HEK293 (cell line): Measurements from ENCODE around the gene APOB.

Experiments used
- CTCF ChIA-PET: fragments of 350-600 bp; formaldehyde crosslinking; extraction: SDS; loops from one replicate; lab custom pipeline; 2021; ENCODE audit warnings: antibody characterized with exemption; lab: Yijun Ruan, JAX
- POLR2A ChIA-PET: fragments of 300-600 bp; formaldehyde crosslinking; extraction: SDS; loops from one replicate; lab custom pipeline; 2020; ENCODE audit warnings: antibody characterized with exemption, inconsistent platforms; lab: Yijun Ruan, JAX
- H3K27ac ChIP-seq: fragments of 200-500 bp; sonication (Bioruptor generic); 2 replicates; pipeline ENCODE4 v1.5.1; 2014; ENCODE audit warnings: low read depth, low read length, control low read depth, inconsistent platforms; ENCODE audit errors: extremely low read depth
- H3K36me3 ChIP-seq, 2 experiments: fragments of 200-500 bp in 1 of 2; sonication (Bioruptor generic) in 1 of 2; 1 replicate in 1 of 2; 2 replicates in 1 of 2; pipeline ENCODE4 v1.5.1; 2014 to 2017; ENCODE audit warnings: inconsistent platforms in 2 of 2, low read length in 2 of 2; ENCODE audit not compliant: control insufficient read depth in 2 of 2, insufficient read depth in 1 of 2
- H3K4me1 ChIP-seq: fragments of 200-500 bp; sonication (Bioruptor generic); 2 replicates; pipeline ENCODE4 v1.5.1; 2014; ENCODE audit warnings: mild to moderate bottlenecking, low read length, inconsistent platforms; ENCODE audit not compliant: control insufficient read depth, insufficient read depth
- H3K4me3 ChIP-seq: 2 replicates; pipeline ENCODE4 v1.5.1; 2011; ENCODE audit warnings: low read depth, mild to moderate bottlenecking, control low read depth, low read length, moderate library complexity
- H3K9me3 ChIP-seq: fragments of 200-500 bp; sonication (Bioruptor generic); 2 replicates; pipeline ENCODE4 v1.5.1; 2014; ENCODE audit warnings: low read depth, low read length, inconsistent platforms; ENCODE audit not compliant: control insufficient read depth, insufficient read depth
- KLF16 ChIP-seq: fragments of 450-650 bp; formaldehyde crosslinking; IDR thresholded peaks from 2 replicates; pipeline ENCODE4 v1.5.1; 2017; ENCODE audit warnings: missing biosample characterization, missing genetic modification characterization
- KLF7 ChIP-seq: fragments of 450-650 bp; formaldehyde crosslinking; IDR thresholded peaks from 2 replicates; pipeline ENCODE4 v1.5.1; 2016; ENCODE audit warnings: missing biosample characterization, missing genetic modification characterization, borderline replicate concordance
- SP2 ChIP-seq: fragments of 450-650 bp; formaldehyde crosslinking; IDR thresholded peaks from 2 replicates; pipeline ENCODE4 v1.5.1; 2016; ENCODE audit warnings: missing biosample characterization, missing genetic modification characterization
- ZBTB17 ChIP-seq: fragments of 450-650 bp; formaldehyde crosslinking; IDR thresholded peaks from 2 replicates; pipeline ENCODE4 v1.5.1; 2016; ENCODE audit warnings: missing biosample characterization, missing genetic modification characterization
- ZBTB20 ChIP-seq: fragments of 450-650 bp; formaldehyde crosslinking; IDR thresholded peaks from 2 replicates; pipeline ENCODE4 v1.5.1; 2016; ENCODE audit warnings: missing biosample characterization, missing genetic modification characterization
- ZFP69B ChIP-seq: fragments of 450-650 bp; formaldehyde crosslinking; IDR thresholded peaks from 2 replicates; pipeline ENCODE4 v1.5.1; 2016; ENCODE audit warnings: missing biosample characterization, missing genetic modification characterization
- ZIC2 ChIP-seq: fragments of 450-650 bp; formaldehyde crosslinking; IDR thresholded peaks from 2 replicates; pipeline ENCODE4 v1.5.1; 2016; ENCODE audit warnings: missing biosample characterization, missing genetic modification characterization
- ZNF112 ChIP-seq: fragments of 450-650 bp; formaldehyde crosslinking; IDR thresholded peaks from 2 replicates; pipeline ENCODE4 v1.5.0; 2017; ENCODE audit warnings: missing biosample characterization, missing genetic modification characterization
- ZNF132 ChIP-seq: fragments of 450-650 bp; formaldehyde crosslinking; IDR thresholded peaks from 2 replicates; pipeline ENCODE4 v1.5.1; 2017; ENCODE audit warnings: missing biosample characterization, missing genetic modification characterization, borderline replicate concordance
- ZNF202 ChIP-seq: fragments of 450-650 bp; formaldehyde crosslinking; IDR thresholded peaks from 2 replicates; pipeline ENCODE4 v1.5.1; 2016; ENCODE audit warnings: missing biosample characterization, missing genetic modification characterization, borderline replicate concordance
- ZNF211 ChIP-seq: fragments of 450-650 bp; formaldehyde crosslinking; IDR thresholded peaks from 2 replicates; pipeline ENCODE4 v1.5.1; 2016; ENCODE audit warnings: low read depth, missing biosample characterization, missing genetic modification characterization
- ZNF274 ChIP-seq, 2 experiments: fragments of 200-500 bp in 1 of 2; fragments of 450-650 bp in 1 of 2; sonication (Bioruptor generic) in 1 of 2; formaldehyde crosslinking in 1 of 2; IDR thresholded peaks; 2 replicates each; pipeline versions ENCODE4 v1.5.1 to v1.6.1; 2014 to 2016; ENCODE audit warnings: borderline replicate concordance in 1 of 2, inconsistent platforms in 1 of 2, low read length in 1 of 2, missing biosample characterization in 1 of 2, missing genetic modification characterization in 1 of 2
- ZNF394 ChIP-seq: fragments of 450-650 bp; formaldehyde crosslinking; IDR thresholded peaks from 2 replicates; pipeline ENCODE4 v1.5.1; 2016; ENCODE audit warnings: missing biosample characterization, missing genetic modification characterization, mild to moderate bottlenecking, moderate library complexity, borderline replicate concordance
- ZNF513 ChIP-seq: fragments of 450-650 bp; IDR thresholded peaks from 2 replicates; pipeline ENCODE4 v1.5.1; 2018; ENCODE audit warnings: missing biosample characterization, missing genetic modification characterization
- ZNF548 ChIP-seq: fragments of 450-650 bp; formaldehyde crosslinking; IDR thresholded peaks from 2 replicates; pipeline ENCODE4 v1.5.1; 2016; ENCODE audit warnings: missing biosample characterization, missing genetic modification characterization
- ZNF558 ChIP-seq: fragments of 450-650 bp; formaldehyde crosslinking; IDR thresholded peaks from 2 replicates; pipeline ENCODE4 v1.5.1; 2016; ENCODE audit warnings: missing biosample characterization, missing genetic modification characterization
- ZNF561 ChIP-seq: fragments of 450-650 bp; IDR thresholded peaks from 2 replicates; pipeline ENCODE4 v1.5.1; 2018; ENCODE audit warnings: missing biosample characterization, missing genetic modification characterization, borderline replicate concordance
- ZNF571 ChIP-seq: fragments of 450-650 bp; formaldehyde crosslinking; IDR thresholded peaks from 2 replicates; pipeline ENCODE4 v1.5.0; 2017; ENCODE audit warnings: missing biosample characterization, missing genetic modification characterization
- ZNF621 ChIP-seq: fragments of 450-650 bp; formaldehyde crosslinking; IDR thresholded peaks from 2 replicates; pipeline ENCODE4 v1.5.1; 2017; ENCODE audit warnings: missing biosample characterization, missing genetic modification characterization
- ZNF645 ChIP-seq: fragments of 450-650 bp; formaldehyde crosslinking; IDR thresholded peaks from 2 replicates; pipeline ENCODE4; 2016; ENCODE audit warnings: missing biosample characterization, missing genetic modification characterization
- ZNF660 ChIP-seq: fragments of 450-650 bp; IDR thresholded peaks from 2 replicates; pipeline ENCODE4 v1.5.1; 2018; ENCODE audit warnings: missing biosample characterization, mild to moderate bottlenecking, missing genetic modification characterization
- ZNF692 ChIP-seq: fragments of 450-650 bp; formaldehyde crosslinking; IDR thresholded peaks from 2 replicates; pipeline ENCODE4 v1.5.1; 2016; ENCODE audit warnings: missing biosample characterization, missing genetic modification characterization
- ZNF701 ChIP-seq: fragments of 450-650 bp; formaldehyde crosslinking; IDR thresholded peaks from 2 replicates; pipeline ENCODE4 v1.5.1; 2016; ENCODE audit warnings: missing biosample characterization, missing genetic modification characterization
- TF ChIP-seq, protein P1 (sequence below): fragments of 450-650 bp; formaldehyde crosslinking; IDR thresholded peaks from 2 replicates; pipeline ENCODE4 v1.5.1; 2016; ENCODE audit warnings: missing biosample characterization, missing genetic modification characterization

The APOB gene

GRCh38 chr2:21020668-21021288 lies 23.1 kb downstream of the APOB start (continued):
- TF ChIP-seq ZNF692 (tag by site-specific recombination) (no peak), SP2 (tag by site-specific recombination) (no peak), KLF16 (no peak), ZNF548 (tag by site-specific recombination) (no peak)
- TF ChIP-seq, protein P1, sequence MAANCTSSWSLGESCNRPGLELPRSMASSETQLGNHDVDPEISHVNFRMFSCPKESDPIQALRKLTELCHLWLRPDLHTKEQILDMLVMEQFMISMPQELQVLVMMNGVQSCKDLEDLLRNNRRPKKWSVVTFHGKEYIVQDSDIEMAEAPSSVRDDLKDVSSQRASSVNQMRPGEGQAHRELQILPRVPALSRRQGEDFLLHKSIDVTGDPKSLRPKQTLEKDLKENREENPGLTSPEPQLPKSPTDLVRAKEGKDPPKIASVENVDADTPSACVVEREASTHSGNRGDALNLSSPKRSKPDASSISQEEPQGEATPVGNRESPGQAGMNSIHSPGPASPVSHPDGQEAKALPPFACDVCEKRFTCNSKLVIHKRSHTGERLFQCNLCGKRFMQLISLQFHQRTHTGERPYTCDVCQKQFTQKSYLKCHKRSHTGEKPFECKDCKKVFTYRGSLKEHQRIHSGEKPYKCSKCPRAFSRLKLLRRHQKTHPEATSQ = no peak

- H3K4me3 ChIP-seq = no peak overlapping the region
- TF ChIP-seq ZNF274 (IDR thresholded peaks at IDR 0.05; ENCODE audit: low read length) (no peak), ZNF274 (tag by site-specific recombination; IDR thresholded peaks at IDR 0.05; ENCODE audit: borderline replicate concordance) (no peak), ZBTB20 (tag by site-specific recombination) (no peak), ZFP69B (tag by site-specific recombination) (no peak), ZNF621 (tag by site-specific recombination) (no peak), KLF7 (tag by site-specific recombination) (no peak), ZBTB17 (tag by site-specific recombination) (no peak), ZNF202 (tag by site-specific recombination) (no peak), ZNF132 (no peak), ZNF561 (no peak), ZNF558 (tag by site-specific recombination) (no peak), ZNF211 (tag by site-specific recombination) (no peak), ZNF701 (no peak), ZNF513 (tag by site-specific recombination) (no peak), ZNF571 (no peak), ZNF660 (no peak), ZIC2 (tag by site-specific recombination) (no peak), ZNF394 (tag by site-specific recombination) (no peak), ZNF112 (tag by site-specific recombination) (no peak), ZNF645 (tag by site-specific recombination) (no peak)
- TF ChIP-seq, protein P1 = no peak
- POLR2A ChIA-PET = no interaction called here
- H3K27ac ChIP-seq = no peak overlapping the region
- H3K4me1 ChIP-seq = no peaks in the 10 kb centered on the region
- no peaks in the 10 kb centered on the region for H3K36me3 ChIP-seq
- CTCF ChIA-PET = no interaction called here
- no peaks in the 10 kb centered on the region for H3K9me3 ChIP-seq
Measured at GRCh38 chr2:21020031-21020667, 23.7 kb downstream of the APOB start.
